ENCODE data around the gene KLK12.

DNA sequence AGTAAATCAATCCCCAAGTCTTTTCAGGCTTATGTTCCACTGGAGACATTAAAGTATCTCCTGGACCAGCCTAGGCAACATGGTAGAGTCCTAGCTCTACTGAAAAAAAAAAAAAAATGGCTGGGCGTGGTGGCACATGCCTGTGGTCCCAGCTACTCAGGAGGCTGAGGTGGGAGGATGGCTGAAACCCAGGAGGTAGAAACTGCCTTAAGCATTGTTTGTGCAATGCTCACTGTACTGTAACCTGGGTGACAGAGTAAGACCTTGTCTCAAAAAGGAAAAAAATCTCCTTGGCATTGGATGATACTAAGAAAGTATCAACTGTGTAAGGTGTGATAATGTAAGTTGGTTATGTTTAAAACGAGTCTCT, 42.2 kb downstream of the KLK12 start:
- TF ChIP-seq ZNF274 (IDR thresholded peaks at IDR 0.05; ENCODE audit: low read depth, low read length) (no peak), YY1 (IDR thresholded peaks at IDR 0.05; ENCODE audit: insufficient read depth, insufficient read length) (no peak), SUZ12 (IDR thresholded peaks at IDR 0.05; ENCODE audit: extremely low read depth, insufficient read depth, insufficient read length) (no peak)

Measured in NT2/D1 (cell line).